GM23338 (cell line): Measurements from ENCODE around the gene MEGF6. TPM values are rescaled to one million over a fixed set of nuclear protein-coding genes. Genes with fewer than 3 reads are reported as not detected.

Experiments
- ATAC-seq: fragments of 200-7000 bp; cut with Tn5 transposase; 3 replicates; pipeline ENCODE4 v1.9.1; 2020
- DNase-seq: peaks from one replicate; pipeline ENCODE4 v3.0.0-alpha.2; 2015; ENCODE audit warnings: low spot score
- H2AFZ ChIP-seq: fragments of 200-600 bp; sonication (generic); 2 replicates; pipeline ENCODE4 v1.8.0; 2016; ENCODE audit warnings: antibody characterized with exemption, mild to moderate bottlenecking, moderate library complexity
- H3F3A ChIP-seq: fragments of 200-600 bp; sonication (generic); replicated peaks from 2 replicates; pipeline ENCODE4 v1.8.0; 2017; ENCODE audit warnings: antibody characterized with exemption, mixed run types, low read depth
- H3K27ac ChIP-seq: fragments of 200-600 bp; sonication (generic); 2 replicates; pipeline ENCODE4 v1.6.1; 2016; ENCODE audit warnings: low read depth
- H3K27me3 ChIP-seq: fragments of 200-600 bp; sonication (generic); 2 replicates; pipeline ENCODE4 v1.8.0; 2016; ENCODE audit warnings: mild to moderate bottlenecking, mixed run types, moderate library complexity; ENCODE audit not compliant: insufficient read depth
- H3K36me3 ChIP-seq: fragments of 200-600 bp; sonication (generic); 2 replicates; pipeline ENCODE4 v1.8.0; 2016; ENCODE audit warnings: mild to moderate bottlenecking; ENCODE audit not compliant: insufficient read depth
- H3K4me1 ChIP-seq: fragments of 200-600 bp; sonication (generic); 2 replicates; pipeline ENCODE4 v1.8.0; 2016; ENCODE audit warnings: mild to moderate bottlenecking, moderate library complexity; ENCODE audit not compliant: insufficient read depth
- H3K4me2 ChIP-seq: fragments of 200-600 bp; sonication (generic); 2 replicates; pipeline ENCODE4 v1.7.1; 2017; ENCODE audit warnings: mixed run types
- H3K4me3 ChIP-seq: fragments of 200-600 bp; sonication (generic); 2 replicates; pipeline ENCODE4 v1.6.1; 2016; ENCODE audit warnings: mixed run types
- H3K79me2 ChIP-seq: fragments of 200-600 bp; sonication (generic); replicated peaks from 2 replicates; pipeline ENCODE4 v1.8.0; 2017; ENCODE audit warnings: mild to moderate bottlenecking; ENCODE audit not compliant: insufficient read depth
- H3K9me2 ChIP-seq: fragments of 200-600 bp; sonication (generic); 2 replicates; pipeline ENCODE4 v1.8.0; 2017; ENCODE audit not compliant: insufficient read depth
- H4K20me1 ChIP-seq: fragments of 200-600 bp; sonication (generic); replicated peaks from 2 replicates; pipeline ENCODE4 v1.8.0; 2017; ENCODE audit warnings: mild to moderate bottlenecking; ENCODE audit not compliant: insufficient read depth
- H3K27ac Mint-ChIP-seq: 2 replicates; pipeline ENCODE4 v1.8.0; 2020; ENCODE audit warnings: inconsistent platforms, mild to moderate bottlenecking, moderate library complexity, mixed read lengths
- H3K27me3 Mint-ChIP-seq: 3 replicates; pipeline ENCODE4 v1.8.0; 2022; ENCODE audit warnings: low read depth, mild to moderate bottlenecking, moderate library complexity, mixed read lengths, inconsistent platforms; ENCODE audit not compliant: insufficient read depth, poor library complexity
- H3K36me3 Mint-ChIP-seq: 3 replicates; pipeline ENCODE4 v1.8.0; 2021; ENCODE audit warnings: low read depth, mild to moderate bottlenecking, inconsistent platforms, moderate library complexity, mixed read lengths
- H3K4me1 Mint-ChIP-seq: 3 replicates; pipeline ENCODE4 v1.8.0; 2020; ENCODE audit warnings: mild to moderate bottlenecking, inconsistent platforms, mixed read lengths
- H3K4me3 Mint-ChIP-seq: 3 replicates; pipeline ENCODE4 v1.8.0; 2021; ENCODE audit warnings: moderate library complexity, mild to moderate bottlenecking, inconsistent platforms, mixed read lengths
- H3K9me3 Mint-ChIP-seq: 3 replicates; pipeline ENCODE4 v1.8.0; 2020; ENCODE audit warnings: moderate library complexity, mild to moderate bottlenecking, inconsistent platforms, mixed read lengths
- CREB1 ChIP-seq: fragments of 250-450 bp; sonication (Bioruptor Pico); IDR thresholded peaks from 2 replicates; pipeline ENCODE4 v1.5.0; 2020; ENCODE audit warnings: low read depth, mild to moderate bottlenecking, moderate library complexity
- NANOG ChIP-seq: IDR thresholded peaks from 2 replicates; pipeline ENCODE4 v1.6.1; 2016; ENCODE audit warnings: antibody characterized with exemption, borderline replicate concordance
- POLR2AphosphoS5 ChIP-seq: IDR thresholded peaks from 2 replicates; pipeline ENCODE4 v1.6.1; 2016; ENCODE audit warnings: antibody characterized with exemption, low read depth
- STAT1 ChIP-seq: IDR thresholded peaks from one replicate; pipeline ENCODE4 v1.6.1; 2016; ENCODE audit warnings: antibody characterized with exemption; ENCODE audit not compliant: unreplicated experiment
- polyA plus RNA-seq: library from polyadenylated mRNA; unstranded; fragments of >200 nt; fragmentation: Nextera tagmentation; extraction: Ambion mirVana; gene quantifications from 2 replicates; pipeline ENCODE4 v1.2.1, GENCODE V29; 2016
- total RNA-seq: library from RNA; depleted of rRNA; stranded (reverse); fragments of >200 nt; shearing (Covaris generic); gene quantifications from 2 replicates; pipeline ENCODE4 v1.2.3, GENCODE V29; 2014
- TF ChIP-seq, protein P1 (sequence below): IDR thresholded peaks from one replicate; pipeline ENCODE4 v1.6.1; 2018; ENCODE audit warnings: antibody characterized with exemption; ENCODE audit not compliant: unreplicated experiment
- TF ChIP-seq, protein P2 (sequence below): fragments of 250-450 bp; sonication (Bioruptor Pico); IDR thresholded peaks from 2 replicates; pipeline ENCODE4 v1.5.0; 2020; ENCODE audit warnings: mild to moderate bottlenecking, moderate library complexity

Gene MEGF6
- total and polyA plus RNA-seq, 2 experiments from 2014 or later = 4.0 to 21.4 TPM

DNA sequence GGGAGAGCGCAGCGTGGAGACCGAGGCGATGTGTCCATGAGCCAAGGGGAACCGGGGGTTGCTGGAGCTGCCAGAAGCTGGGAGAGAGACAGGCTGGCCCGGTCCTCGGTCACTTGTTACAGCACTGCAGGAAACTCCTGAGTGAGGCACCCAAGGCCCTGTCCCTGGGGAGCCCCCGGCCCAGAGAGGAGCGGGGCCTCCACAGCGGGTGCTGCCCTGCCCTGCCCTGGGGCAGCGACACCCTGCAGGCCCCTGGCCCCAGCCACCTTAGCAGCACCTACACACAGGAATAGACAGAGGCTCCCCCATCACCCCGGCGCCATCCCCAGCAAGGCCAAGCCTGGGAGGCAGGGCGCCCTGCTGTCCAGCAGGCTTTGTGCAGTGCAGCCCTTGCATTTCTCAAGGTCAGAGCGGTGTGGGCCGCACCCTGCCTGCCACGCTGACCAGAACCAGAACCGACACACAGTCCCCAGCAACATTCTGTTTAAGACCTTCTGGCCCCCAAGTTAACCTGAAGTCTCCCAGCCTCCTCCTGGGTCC, 6.6 kb upstream of the MEGF6 start (continued):
- TF ChIP-seq, protein P1, sequence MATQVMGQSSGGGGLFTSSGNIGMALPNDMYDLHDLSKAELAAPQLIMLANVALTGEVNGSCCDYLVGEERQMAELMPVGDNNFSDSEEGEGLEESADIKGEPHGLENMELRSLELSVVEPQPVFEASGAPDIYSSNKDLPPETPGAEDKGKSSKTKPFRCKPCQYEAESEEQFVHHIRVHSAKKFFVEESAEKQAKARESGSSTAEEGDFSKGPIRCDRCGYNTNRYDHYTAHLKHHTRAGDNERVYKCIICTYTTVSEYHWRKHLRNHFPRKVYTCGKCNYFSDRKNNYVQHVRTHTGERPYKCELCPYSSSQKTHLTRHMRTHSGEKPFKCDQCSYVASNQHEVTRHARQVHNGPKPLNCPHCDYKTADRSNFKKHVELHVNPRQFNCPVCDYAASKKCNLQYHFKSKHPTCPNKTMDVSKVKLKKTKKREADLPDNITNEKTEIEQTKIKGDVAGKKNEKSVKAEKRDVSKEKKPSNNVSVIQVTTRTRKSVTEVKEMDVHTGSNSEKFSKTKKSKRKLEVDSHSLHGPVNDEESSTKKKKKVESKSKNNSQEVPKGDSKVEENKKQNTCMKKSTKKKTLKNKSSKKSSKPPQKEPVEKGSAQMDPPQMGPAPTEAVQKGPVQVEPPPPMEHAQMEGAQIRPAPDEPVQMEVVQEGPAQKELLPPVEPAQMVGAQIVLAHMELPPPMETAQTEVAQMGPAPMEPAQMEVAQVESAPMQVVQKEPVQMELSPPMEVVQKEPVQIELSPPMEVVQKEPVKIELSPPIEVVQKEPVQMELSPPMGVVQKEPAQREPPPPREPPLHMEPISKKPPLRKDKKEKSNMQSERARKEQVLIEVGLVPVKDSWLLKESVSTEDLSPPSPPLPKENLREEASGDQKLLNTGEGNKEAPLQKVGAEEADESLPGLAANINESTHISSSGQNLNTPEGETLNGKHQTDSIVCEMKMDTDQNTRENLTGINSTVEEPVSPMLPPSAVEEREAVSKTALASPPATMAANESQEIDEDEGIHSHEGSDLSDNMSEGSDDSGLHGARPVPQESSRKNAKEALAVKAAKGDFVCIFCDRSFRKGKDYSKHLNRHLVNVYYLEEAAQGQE = no peak

DNA sequence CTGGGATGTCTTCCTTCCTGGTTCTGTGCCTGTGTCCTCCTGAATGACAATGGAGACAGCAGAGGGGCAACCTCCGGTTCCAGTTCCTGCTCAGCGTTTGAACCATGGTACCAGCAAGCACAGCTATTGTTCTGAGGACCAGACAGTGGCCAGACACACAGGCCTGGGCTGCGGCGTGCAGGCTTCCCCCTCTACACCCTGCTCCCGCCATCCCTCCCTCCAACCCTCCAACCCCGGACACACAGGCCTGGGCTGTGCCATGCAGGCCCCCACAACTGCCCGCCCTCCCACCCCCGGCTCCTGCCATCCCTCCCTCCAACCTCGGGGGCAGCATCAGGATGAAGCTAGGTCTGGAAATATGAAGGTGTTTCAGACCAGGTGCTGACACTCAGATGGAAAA, 5.6 kb upstream of the MEGF6 start:
- Histone ChIP-seq H3K27me3 (peaks cover 15% of the 10 kb centered on the region), H2AFZ (no peak overlapping the region), H3K4me1 (peaks cover 14% of the 10 kb centered on the region; the same call in 1 of the 2 replicates), H3K79me2 (no peaks in the 10 kb centered on the region), H3K4me2 (no peak overlapping the region), H4K20me1 (no peaks in the 10 kb centered on the region), H3K9me2 (no peaks in the 10 kb centered on the region), H3K36me3 (no peaks in the 10 kb centered on the region), H3K27ac (no peak overlapping the region), H3F3A (no peaks in the 10 kb centered on the region), H3K4me3 (no peak overlapping the region)
- H3K27ac Mint-ChIP-seq = no peak overlapping the region
- DNase-seq (no peak), ATAC-seq (no peak)
- no peak for TF ChIP-seq CREB1 (CRISPR knock-in tag)
- TF ChIP-seq POLR2AphosphoS5 = no peak
- no peak for TF ChIP-seq STAT1
- TF ChIP-seq NANOG = no peak
- TF ChIP-seq, protein P2, sequence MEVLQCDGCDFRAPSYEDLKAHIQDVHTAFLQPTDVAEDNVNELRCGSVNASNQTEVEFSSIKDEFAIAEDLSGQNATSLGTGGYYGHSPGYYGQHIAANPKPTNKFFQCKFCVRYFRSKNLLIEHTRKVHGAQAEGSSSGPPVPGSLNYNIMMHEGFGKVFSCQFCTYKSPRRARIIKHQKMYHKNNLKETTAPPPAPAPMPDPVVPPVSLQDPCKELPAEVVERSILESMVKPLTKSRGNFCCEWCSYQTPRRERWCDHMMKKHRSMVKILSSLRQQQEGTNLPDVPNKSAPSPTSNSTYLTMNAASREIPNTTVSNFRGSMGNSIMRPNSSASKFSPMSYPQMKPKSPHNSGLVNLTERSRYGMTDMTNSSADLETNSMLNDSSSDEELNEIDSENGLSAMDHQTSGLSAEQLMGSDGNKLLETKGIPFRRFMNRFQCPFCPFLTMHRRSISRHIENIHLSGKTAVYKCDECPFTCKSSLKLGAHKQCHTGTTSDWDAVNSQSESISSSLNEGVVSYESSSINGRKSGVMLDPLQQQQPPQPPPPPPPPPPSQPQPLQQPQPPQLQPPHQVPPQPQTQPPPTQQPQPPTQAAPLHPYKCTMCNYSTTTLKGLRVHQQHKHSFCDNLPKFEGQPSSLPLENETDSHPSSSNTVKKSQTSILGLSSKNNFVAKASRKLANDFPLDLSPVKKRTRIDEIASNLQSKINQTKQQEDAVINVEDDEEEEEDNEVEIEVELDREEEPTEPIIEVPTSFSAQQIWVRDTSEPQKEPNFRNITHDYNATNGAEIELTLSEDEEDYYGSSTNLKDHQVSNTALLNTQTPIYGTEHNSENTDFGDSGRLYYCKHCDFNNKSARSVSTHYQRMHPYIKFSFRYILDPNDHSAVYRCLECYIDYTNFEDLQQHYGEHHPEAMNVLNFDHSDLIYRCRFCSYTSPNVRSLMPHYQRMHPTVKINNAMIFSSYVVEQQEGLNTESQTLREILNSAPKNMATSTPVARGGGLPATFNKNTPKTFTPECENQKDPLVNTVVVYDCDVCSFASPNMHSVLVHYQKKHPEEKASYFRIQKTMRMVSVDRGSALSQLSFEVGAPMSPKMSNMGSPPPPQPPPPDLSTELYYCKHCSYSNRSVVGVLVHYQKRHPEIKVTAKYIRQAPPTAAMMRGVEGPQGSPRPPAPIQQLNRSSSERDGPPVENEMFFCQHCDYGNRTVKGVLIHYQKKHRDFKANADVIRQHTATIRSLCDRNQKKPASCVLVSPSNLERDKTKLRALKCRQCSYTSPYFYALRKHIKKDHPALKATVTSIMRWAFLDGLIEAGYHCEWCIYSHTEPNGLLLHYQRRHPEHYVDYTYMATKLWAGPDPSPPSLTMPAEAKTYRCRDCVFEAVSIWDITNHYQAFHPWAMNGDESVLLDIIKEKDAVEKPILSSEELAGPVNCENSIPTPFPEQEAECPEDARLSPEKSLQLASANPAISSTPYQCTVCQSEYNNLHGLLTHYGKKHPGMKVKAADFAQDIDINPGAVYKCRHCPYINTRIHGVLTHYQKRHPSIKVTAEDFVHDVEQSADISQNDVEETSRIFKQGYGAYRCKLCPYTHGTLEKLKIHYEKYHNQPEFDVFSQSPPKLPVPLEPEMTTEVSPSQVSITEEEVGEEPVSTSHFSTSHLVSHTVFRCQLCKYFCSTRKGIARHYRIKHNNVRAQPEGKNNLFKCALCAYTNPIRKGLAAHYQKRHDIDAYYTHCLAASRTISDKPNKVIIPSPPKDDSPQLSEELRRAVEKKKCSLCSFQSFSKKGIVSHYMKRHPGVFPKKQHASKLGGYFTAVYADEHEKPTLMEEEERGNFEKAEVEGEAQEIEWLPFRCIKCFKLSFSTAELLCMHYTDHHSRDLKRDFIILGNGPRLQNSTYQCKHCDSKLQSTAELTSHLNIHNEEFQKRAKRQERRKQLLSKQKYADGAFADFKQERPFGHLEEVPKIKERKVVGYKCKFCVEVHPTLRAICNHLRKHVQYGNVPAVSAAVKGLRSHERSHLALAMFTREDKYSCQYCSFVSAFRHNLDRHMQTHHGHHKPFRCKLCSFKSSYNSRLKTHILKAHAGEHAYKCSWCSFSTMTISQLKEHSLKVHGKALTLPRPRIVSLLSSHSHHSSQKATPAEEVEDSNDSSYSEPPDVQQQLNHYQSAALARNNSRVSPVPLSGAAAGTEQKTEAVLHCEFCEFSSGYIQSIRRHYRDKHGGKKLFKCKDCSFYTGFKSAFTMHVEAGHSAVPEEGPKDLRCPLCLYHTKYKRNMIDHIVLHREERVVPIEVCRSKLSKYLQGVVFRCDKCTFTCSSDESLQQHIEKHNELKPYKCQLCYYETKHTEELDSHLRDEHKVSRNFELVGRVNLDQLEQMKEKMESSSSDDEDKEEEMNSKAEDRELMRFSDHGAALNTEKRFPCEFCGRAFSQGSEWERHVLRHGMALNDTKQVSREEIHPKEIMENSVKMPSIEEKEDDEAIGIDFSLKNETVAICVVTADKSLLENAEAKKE (CRISPR knock-in tag) = no peak
- H3K4me1 Mint-ChIP-seq = peaks cover 36% of the 10 kb centered on the region
- H3K27me3 Mint-ChIP-seq = peaks cover 23% of the 10 kb centered on the region
- H3K4me3 Mint-ChIP-seq = no peak overlapping the region
- H3K36me3 Mint-ChIP-seq = no peaks in the 10 kb centered on the region
- H3K9me3 Mint-ChIP-seq = peaks cover 3% of the 10 kb centered on the region; the same call in 2 of the 3 replicates
